HPDE6-E6E7 (cell line): ENCODE data around the gene MAT2A.
A peak's percentile ranks its signal among the peaks of the same experiment; 100 is the strongest.
"Not testable (repeated sequence)": the region's sequence is repeated elsewhere in the genome, so short reads cannot be mapped to it uniquely, and the experiment has no call there.

Experiments
- DNase-seq: peaks from one replicate; pipeline ENCODE4 v3.0.0; 2011; ENCODE audit warnings: missing footprints; ENCODE audit errors: extremely low spot score

Gene MAT2A

GRCh38 chr2:85579266-85579935 lies 40.4 kb downstream of the MAT2A start:
- no peak for DNase-seq

GRCh38 chr2:85580206-85580605 lies 41.2 kb downstream of the MAT2A start:
- DNase-seq, result no peak

- no peak for DNase-seq
These were observed 43.5 kb downstream of the MAT2A start for GRCh38 chr2:85582492-85582891.

- DNase-seq, result no peak
These were observed 44.8 kb downstream of the MAT2A start for GRCh38 chr2:85583667-85584353.

DNA sequence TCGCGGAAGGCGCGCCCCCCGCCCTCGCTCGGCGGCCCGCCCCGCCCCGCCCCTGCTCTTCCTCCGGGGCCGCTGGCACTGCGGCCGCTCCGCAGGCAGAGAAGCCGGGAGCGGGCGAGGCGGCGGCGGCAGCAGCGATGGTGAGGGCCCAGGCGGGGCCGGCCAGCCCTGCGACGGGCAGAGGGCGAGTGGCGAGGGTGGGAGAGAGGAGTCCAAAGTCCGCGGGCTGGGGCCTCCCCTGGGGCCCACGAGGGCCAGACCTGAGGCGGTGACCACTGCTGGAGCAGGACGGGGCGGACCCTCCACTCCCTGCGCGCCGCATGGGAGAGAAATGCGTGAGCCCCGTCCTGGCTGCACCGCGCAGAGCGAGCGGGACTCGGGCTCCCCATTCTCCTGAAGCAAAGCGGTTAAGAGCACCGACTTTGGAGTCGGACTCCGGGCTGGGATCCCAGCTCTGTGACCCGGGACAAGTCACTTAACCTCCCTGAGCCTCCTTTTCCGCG lies 45.4 kb downstream of the MAT2A start, which contains the start of gene VAMP5:
Gene VAMP5, plus strand, starts transcription at position 78 of the 503 bp plus-strand sequence. Its CDS starts 60 bp downstream, at position 138.
- DNase-seq, result no peak

DNA sequence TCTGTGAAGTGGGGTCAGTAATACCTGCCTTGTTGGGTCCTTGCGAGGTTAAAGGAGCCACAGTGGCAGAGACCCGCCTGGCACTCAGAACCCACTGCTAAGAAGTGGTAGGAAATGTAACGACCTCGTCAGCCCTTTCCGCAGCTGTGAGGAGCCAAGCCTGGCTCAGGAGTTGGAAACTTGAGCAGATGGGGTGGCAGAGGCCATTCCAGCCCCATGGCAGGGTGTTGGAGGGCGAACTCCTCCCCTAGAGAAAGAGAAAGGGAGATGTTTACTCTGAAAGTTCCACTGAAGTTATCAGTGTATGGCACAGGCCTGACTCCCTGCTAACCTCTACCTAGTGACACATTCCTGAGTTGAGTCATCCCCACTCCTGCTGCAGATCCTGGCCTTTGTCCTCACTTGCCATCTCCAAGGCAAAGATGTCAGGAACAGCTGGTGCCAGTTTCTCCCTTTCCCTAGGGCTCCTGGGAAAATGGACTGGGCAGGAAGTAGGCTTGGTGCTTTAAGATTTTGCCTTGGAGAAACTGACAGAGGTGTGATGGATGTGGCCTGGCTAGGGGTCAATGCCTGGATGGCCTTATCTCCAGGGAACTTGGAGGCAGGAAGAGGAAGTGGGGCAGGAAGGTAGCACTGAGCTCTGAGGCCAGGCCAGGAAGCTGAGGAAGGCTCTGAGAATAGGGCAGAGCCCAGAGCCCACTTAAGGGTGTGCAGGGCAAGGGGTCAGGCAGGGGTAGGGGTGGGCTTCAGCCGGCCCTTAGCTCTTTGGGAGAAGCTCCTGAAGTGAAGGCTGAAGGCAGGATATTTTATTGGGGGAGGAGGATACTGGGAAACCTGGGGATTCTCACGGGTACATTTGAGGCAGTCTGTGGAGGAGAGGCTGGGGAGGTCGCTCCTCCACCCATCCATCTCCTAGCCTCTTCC lies 46.2 kb downstream of the MAT2A start:
- DNase-seq, result peak; percentile 51

DNA sequence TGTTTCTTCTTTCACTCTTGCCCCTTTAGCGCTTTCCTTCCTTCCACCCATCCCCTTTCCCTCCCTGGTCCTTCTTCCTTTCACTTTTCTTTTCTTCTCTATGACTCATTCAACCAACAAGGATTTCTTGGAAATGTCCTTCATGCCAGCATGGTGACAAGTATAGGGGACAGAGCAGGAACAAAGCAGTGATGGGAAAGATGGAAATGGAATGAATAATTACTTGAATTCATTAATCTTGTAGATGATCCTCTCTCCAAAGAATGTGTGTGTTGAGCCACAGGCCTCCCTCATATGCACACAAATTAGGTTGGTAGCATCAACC lies 46.8 kb downstream of the MAT2A start:
- DNase-seq, result no peak

DNA sequence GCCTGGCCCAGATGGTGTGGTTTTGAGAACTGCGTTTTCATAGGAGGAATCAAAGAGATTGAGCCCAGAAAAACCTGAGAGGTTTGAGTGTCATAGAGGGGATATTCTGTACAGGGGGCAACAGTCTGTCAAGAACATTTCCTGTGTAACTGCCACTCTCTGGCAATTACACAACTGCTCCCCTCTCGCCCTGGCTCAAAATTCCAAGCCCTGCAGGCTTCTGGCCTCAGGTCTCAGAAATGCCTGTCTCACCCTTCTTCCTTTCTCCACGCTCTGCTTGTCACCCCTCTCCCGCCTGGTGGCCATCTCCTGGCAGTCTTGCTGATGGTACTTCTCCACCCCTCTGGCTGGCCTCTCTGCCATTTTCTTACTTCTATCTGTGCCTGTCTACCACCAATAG lies 49.3 kb downstream of the MAT2A start:
- no peak for DNase-seq

- DNase-seq, result no peak
These were observed 49.7 kb downstream of the MAT2A start for GRCh38 chr2:85588645-85589044.

DNA sequence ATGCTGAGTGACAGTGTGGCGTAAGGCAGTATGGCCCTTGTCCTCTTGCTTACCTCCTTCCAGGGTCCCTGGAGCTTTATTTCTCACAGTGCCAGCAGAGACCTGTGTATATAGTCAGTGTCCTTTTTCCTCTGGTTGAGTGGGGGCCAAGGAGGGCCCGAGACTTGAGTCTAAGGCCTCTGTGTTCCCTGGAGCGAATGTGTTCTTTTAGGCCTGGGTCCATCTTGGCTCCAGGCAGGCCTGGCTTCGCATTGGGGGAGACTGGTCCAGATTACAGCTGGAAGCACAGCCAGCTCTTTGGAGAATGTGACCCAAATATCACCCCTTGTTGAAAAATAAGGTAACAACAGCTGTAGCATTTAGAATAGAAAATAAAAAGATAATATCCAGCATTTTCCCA lies 50.2 kb downstream of the MAT2A start:
- no peak for DNase-seq

DNA sequence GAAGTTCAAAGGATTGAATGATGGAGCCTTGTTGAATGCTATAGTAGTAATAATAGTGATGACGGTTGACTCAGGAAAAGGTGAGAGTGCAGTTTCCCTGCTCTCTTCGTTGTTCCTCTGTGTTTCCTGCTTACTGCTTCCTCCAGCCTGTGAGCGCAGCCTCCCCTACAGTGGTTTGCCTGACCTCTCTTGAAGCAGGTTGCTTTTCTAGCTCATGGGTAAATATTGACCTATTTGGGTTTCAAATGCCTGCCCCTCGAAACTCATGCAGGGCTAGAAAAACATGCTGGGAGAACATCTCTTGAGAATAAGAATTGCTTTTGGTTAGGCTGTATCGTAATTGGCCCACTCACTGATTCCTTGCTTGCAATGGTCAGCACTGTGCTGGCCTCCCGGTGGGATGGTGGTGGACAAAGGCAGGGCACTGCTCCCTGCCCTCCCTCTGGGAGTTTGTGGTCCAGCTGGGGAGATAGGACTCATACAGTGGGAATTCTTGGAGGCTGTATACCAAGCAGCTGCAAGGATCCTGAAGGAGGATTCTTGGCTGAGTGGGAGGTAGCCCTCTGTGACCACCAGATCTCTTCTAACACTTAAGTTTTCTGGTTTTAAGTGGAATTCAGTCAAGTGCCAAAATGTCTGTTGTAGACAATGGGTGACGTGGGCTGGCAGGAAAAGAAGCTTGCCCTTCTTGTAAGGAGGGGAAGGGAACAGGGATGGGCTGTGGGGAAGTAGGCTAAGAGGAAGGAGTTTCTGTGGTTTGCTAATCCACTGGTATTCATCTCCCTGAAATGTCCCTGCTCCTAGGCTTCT lies 51.2 kb downstream of the MAT2A start:
- DNase-seq, result no peak

GRCh38 chr2:85590950-85591349 lies 52.0 kb downstream of the MAT2A start:
- no peak for DNase-seq

DNA sequence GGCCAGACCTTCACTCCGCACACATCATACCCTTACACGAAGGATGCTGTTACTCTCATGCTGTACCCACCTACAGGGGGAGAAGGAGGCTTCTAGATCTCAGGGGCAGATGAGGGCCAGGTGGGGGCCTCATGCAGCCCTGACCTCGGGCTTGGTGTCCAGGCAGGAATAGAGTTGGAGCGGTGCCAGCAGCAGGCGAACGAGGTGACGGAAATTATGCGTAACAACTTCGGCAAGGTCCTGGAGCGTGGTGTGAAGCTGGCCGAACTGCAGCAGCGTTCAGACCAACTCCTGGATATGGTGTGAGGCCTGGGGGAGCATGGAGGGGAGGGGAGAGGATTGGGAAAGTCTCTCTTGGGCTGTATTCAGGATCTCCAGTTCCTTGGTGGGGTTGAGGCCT lies 52.6 kb downstream of the MAT2A start:
- no peak for DNase-seq

GRCh38 chr2:85592299-85592698 lies 53.3 kb downstream of the MAT2A start:
- not testable (repeated sequence) for DNase-seq

DNA sequence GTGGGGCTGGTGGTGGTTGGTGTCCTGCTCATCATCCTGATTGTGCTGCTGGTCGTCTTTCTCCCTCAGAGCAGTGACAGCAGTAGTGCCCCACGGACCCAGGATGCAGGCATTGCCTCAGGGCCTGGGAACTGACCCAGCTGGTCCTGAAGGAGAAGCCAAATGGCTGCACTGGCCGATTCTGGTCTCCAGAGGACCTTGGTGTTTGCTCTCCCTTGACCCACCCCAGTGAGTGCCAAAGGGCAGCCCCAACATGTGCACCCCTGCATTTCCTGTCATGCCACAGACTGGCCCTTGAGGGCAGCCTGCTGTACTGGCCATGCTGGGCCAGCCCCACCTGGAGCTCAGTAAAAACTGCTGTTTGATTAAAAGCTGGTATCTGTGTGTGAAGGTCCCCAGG lies 54.1 kb downstream of the MAT2A start:
- DNase-seq, result no peak
